ENCODE data around the gene SKAP2. TPM values are rescaled to one million over a fixed set of nuclear protein-coding genes. Genes with fewer than 3 reads are reported as not detected.

SKAP2 gene
- total and polyA plus RNA-seq, 7 experiments from 2014 or later, result 2.7 to 31.4 (median 3.1) TPM

DNA sequence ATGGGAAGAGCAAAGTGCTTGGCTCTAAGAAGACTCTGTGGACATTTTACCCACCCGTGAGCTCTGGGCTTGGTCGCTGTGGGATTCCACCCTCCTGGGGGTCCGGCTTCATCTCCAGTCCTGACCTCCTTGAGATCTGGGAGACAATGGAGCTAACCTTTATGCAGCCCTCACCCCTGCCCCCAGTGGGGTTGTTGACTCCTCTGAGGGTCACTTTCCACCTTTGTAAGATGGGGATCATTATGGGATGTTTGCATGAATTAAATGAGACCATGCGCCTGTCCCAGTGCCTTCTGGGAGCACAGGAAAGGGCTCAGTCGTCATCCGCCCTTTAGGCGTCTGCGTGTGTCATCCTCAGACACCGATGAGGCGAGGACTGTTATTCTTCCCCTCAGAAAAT lies 237.2 kb downstream of the SKAP2 start:
- H3K27me3 Mint-ChIP-seq, result peaks cover 4 to 15% (median 6%) of the 10 kb centered on the region in 5 donors

DNA sequence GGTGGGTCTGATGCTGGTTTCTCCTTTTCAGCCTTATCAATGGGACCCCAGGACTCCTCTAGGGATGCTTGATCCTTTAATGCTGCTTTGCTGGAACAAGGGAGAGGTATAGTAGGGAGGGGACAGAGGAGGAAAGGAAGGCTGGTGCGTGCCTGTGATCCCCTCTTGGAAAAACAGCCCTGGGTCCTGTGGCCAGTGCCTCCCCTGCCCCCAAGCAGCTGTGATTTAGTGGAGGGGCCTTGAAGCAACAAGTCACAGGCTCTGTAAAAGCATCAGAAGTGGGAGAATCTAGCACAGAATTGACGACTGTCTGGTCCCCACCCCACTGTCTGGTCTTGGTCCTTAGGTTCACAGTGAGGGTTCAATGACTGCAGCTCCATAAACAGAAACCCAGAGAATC lies 237.7 kb downstream of the SKAP2 start:
- Mint-ChIP-seq H3K9me3 (peaks cover 0 to 2% (median 0%) of the 10 kb centered on the region in 11 donors), H3K27me3 (peaks cover 4 to 15% (median 6%) of the 10 kb centered on the region in 5 donors), H3K4me3 (no peak overlapping the region), H3K27ac (no peak overlapping the region), H3K36me3 (peaks cover 0 to 8% (median 0%) of the 10 kb centered on the region in 5 donors), H3K4me1 (peaks cover 0 to 5% (median 0%) of the 10 kb centered on the region in 7 donors)
- H3K9me3 ChIP-seq (ENCODE audit: control insufficient read depth in 2 of 3, low read length in 3 of 3), result no peaks in the 10 kb centered on the region
- no peak overlapping the region for H3K27ac ChIP-seq (ENCODE audit: low read depth, low read length)
- no peaks in the 10 kb centered on the region for H3K4me1 ChIP-seq (ENCODE audit: control insufficient read depth in 2 of 2, insufficient read depth in 2 of 2, low read length in 2 of 2)
- no peak for DNase-seq
- H3K36me3 ChIP-seq (ENCODE audit: control insufficient read depth in 2 of 3, insufficient read depth in 3 of 3, low read length in 3 of 3), result no peaks in the 10 kb centered on the region
- H3K27me3 ChIP-seq (ENCODE audit: control insufficient read depth in 2 of 2, insufficient read depth in 2 of 2, low read length in 2 of 2), result no peaks in the 10 kb centered on the region
- ChIA-PET CTCF (no interaction called here), POLR2A (no interaction called here)
- no peak overlapping the region for H3K4me3 ChIP-seq (ENCODE audit: low read length)
- no peak for ATAC-seq
- intact Hi-C loops (cut with micrococcal nuclease), result no loop called here

More for the DNA sequence above, 237.2 kb downstream of the SKAP2 start:
- Mint-ChIP-seq H3K27ac (no peak overlapping the region), H3K36me3 (peaks cover 0 to 13% (median 0%) of the 10 kb centered on the region in 5 donors), H3K4me1 (peaks cover 0 to 5% (median 0%) of the 10 kb centered on the region in 7 donors), H3K4me3 (no peak overlapping the region), H3K9me3 (peaks cover 0 to 2% (median 0%) of the 10 kb centered on the region in 11 donors)
- Histone ChIP-seq H3K27ac (ENCODE audit: low read depth, low read length) (no peak overlapping the region), H3K4me1 (ENCODE audit: control insufficient read depth in 2 of 2, insufficient read depth in 2 of 2, low read length in 2 of 2) (no peaks in the 10 kb centered on the region), H3K36me3 (ENCODE audit: control insufficient read depth in 2 of 3, insufficient read depth in 3 of 3, low read length in 3 of 3) (no peaks in the 10 kb centered on the region), H3K4me3 (ENCODE audit: low read length) (no peak overlapping the region), H3K9me3 (ENCODE audit: control insufficient read depth in 2 of 3, low read length in 3 of 3) (no peaks in the 10 kb centered on the region), H3K27me3 (ENCODE audit: control insufficient read depth in 2 of 2, insufficient read depth in 2 of 2, low read length in 2 of 2) (no peaks in the 10 kb centered on the region)
- no peak for ATAC-seq
- no peak for DNase-seq
- POLR2A ChIA-PET, result no interaction called here
- CTCF ChIA-PET, result no interaction called here
- intact Hi-C loops (cut with micrococcal nuclease), result no loop called here

DNA sequence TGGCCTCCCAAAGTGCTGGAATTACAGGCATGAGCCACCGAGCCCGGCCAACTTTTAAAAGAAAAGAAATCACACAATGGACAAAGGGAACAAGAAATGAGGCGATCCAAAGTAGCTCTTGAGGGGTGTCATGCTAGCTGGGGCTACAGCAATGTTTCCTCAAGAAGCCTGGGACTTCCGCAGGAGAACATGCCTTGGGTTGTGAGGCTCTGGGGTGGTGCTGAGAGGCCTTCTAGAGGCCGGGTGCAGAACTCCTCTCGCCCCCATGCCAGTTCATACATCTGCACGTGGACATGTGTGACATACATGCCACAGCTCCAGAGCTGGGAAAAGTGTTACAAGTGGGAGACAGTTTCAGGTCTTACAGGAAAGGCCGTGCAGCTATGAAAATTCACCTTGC lies 238.2 kb downstream of the SKAP2 start:
- Histone ChIP-seq H3K4me1 (ENCODE audit: control insufficient read depth in 2 of 2, insufficient read depth in 2 of 2, low read length in 2 of 2) (no peaks in the 10 kb centered on the region), H3K9me3 (ENCODE audit: control insufficient read depth in 2 of 3, low read length in 3 of 3) (no peaks in the 10 kb centered on the region), H3K27me3 (ENCODE audit: control insufficient read depth in 2 of 2, insufficient read depth in 2 of 2, low read length in 2 of 2) (no peaks in the 10 kb centered on the region), H3K27ac (ENCODE audit: low read depth, low read length) (no peak overlapping the region), H3K4me3 (ENCODE audit: low read length) (no peak overlapping the region), H3K36me3 (ENCODE audit: control insufficient read depth in 2 of 3, insufficient read depth in 3 of 3, low read length in 3 of 3) (no peaks in the 10 kb centered on the region)
- ATAC-seq (no peak), DNase-seq (no peak)
- Mint-ChIP-seq H3K27ac (no peak overlapping the region), H3K4me1 (no peaks in the 10 kb centered on the region), H3K9me3 (peaks cover 0 to 2% (median 0%) of the 10 kb centered on the region in 11 donors), H3K4me3 (no peak overlapping the region), H3K36me3 (peaks cover 0 to 4% (median 0%) of the 10 kb centered on the region in 5 donors), H3K27me3 (peaks cover 0 to 9% (median 7%) of the 10 kb centered on the region in 5 donors)
- intact Hi-C loops (cut with micrococcal nuclease), result no loop called here
- CTCF ChIA-PET, result no interaction called here
- POLR2A ChIA-PET, result no interaction called here

DNA sequence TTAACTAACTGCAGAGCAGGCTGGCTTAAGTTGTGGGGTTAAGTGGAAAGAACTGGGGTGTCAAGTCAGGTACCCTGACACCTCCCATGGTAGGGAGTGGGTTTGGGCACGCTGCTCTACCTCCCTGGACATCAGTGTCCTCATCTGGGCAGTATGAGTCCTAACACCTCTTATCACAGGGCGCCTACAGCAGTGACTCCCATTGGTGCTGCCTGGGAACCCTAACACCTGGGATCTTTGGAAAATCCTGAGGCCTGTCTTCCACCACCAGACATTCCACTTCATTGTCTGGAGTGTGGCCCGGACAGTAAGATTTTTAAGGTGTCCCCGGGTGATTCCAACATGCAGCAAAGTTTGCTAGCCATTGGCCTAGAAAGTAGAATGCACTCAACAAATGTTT lies 239.1 kb downstream of the SKAP2 start:
- H3K36me3 Mint-ChIP-seq, result peaks cover 0 to 4% (median 0%) of the 10 kb centered on the region in 5 donors
- no peak overlapping the region for H3K4me3 ChIP-seq (ENCODE audit: low read length)
- no peaks in the 10 kb centered on the region for H3K27me3 ChIP-seq (ENCODE audit: control insufficient read depth in 2 of 2, insufficient read depth in 2 of 2, low read length in 2 of 2)
- no peak for DNase-seq
- H3K27ac ChIP-seq (ENCODE audit: low read depth, low read length), result no peak overlapping the region
- intact Hi-C loops (cut with micrococcal nuclease), result no loop called here
- ChIA-PET CTCF (no interaction called here), POLR2A (no interaction called here)
- no peak overlapping the region for H3K4me3 Mint-ChIP-seq
- no peaks in the 10 kb centered on the region for H3K4me1 ChIP-seq (ENCODE audit: control insufficient read depth in 2 of 2, insufficient read depth in 2 of 2, low read length in 2 of 2)
- peaks cover 0 to 2% (median 0%) of the 10 kb centered on the region in 11 donors for H3K9me3 Mint-ChIP-seq
- no peak for ATAC-seq
- peaks cover 0 to 11% (median 9%) of the 10 kb centered on the region in 5 donors for H3K27me3 Mint-ChIP-seq
- no peaks in the 10 kb centered on the region for H3K4me1 Mint-ChIP-seq
- H3K9me3 ChIP-seq (ENCODE audit: control insufficient read depth in 2 of 3, low read length in 3 of 3), result no peaks in the 10 kb centered on the region
- no peak overlapping the region for H3K27ac Mint-ChIP-seq
- no peaks in the 10 kb centered on the region for H3K36me3 ChIP-seq (ENCODE audit: control insufficient read depth in 2 of 3, insufficient read depth in 3 of 3, low read length in 3 of 3)

DNA sequence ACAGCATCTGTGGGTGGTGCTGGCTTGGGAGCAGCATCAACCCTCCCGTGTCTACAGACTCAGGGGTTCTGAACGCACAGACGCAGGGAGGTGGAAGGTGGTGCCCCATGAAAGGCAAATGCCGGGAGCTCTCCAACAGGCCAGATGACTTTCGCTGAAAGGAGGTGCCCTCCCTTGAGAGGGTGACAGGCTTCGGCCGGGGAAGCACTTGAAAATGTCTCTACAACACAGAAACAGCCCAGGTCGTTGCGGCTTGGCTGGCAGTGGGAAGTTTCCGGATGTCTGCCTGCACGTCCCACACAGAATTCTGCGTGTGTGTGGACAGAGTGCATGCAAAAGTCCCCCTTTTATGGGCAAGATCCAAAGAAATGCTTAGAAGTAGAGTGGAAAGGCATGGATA lies 239.6 kb downstream of the SKAP2 start:
- no peak overlapping the region for H3K27ac Mint-ChIP-seq
- POLR2A ChIA-PET, result no interaction called here
- Histone ChIP-seq H3K9me3 (ENCODE audit: control insufficient read depth in 2 of 3, low read length in 3 of 3) (no peaks in the 10 kb centered on the region), H3K4me1 (ENCODE audit: control insufficient read depth in 2 of 2, insufficient read depth in 2 of 2, low read length in 2 of 2) (no peaks in the 10 kb centered on the region), H3K4me3 (ENCODE audit: low read length) (no peak overlapping the region), H3K36me3 (ENCODE audit: control insufficient read depth in 2 of 3, insufficient read depth in 3 of 3, low read length in 3 of 3) (no peaks in the 10 kb centered on the region), H3K27me3 (ENCODE audit: control insufficient read depth in 2 of 2, insufficient read depth in 2 of 2, low read length in 2 of 2) (no peaks in the 10 kb centered on the region), H3K27ac (ENCODE audit: low read depth, low read length) (no peak overlapping the region)
- intact Hi-C loops (cut with micrococcal nuclease), result no loop called here
- ATAC-seq (no peak), DNase-seq (no peak)
- H3K36me3 Mint-ChIP-seq, result peaks cover 0 to 4% (median 0%) of the 10 kb centered on the region in 5 donors
- CTCF ChIA-PET, result no interaction called here
- no peak overlapping the region for H3K4me3 Mint-ChIP-seq
- peaks cover 4 to 9% (median 8%) of the 10 kb centered on the region in 5 donors for H3K27me3 Mint-ChIP-seq
- no peaks in the 10 kb centered on the region for H3K4me1 Mint-ChIP-seq
- peaks cover 0 to 2% (median 0%) of the 10 kb centered on the region in 11 donors for H3K9me3 Mint-ChIP-seq

DNA sequence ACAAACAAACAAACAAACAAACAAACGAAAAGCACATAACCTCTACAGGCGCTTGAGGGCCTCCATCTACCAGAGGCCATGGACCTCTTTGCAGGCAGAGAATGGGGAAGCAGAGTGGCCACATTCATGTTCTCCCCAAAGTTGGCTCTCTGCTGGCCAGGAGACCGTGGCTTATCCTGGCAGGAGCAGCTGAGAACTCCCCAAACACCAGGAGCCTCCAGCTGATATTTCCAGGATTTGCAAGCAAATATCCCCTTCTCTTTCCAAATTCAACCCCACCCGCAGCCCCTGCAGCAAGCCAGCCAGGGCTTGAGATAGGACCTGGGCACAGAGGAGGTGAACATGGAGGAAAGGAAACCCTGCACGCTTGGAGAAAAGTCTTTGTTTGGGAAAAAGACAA lies 240.0 kb downstream of the SKAP2 start:
- no peaks in the 10 kb centered on the region for H3K4me1 ChIP-seq (ENCODE audit: control insufficient read depth in 2 of 2, insufficient read depth in 2 of 2, low read length in 2 of 2)
- H3K36me3 ChIP-seq (ENCODE audit: control insufficient read depth in 2 of 3, insufficient read depth in 3 of 3, low read length in 3 of 3), result no peaks in the 10 kb centered on the region
- no peak for DNase-seq
- intact Hi-C loops (cut with micrococcal nuclease), result no loop called here
- ChIA-PET POLR2A (no interaction called here), CTCF (no interaction called here)
- no peaks in the 10 kb centered on the region for H3K9me3 ChIP-seq (ENCODE audit: control insufficient read depth in 2 of 3, low read length in 3 of 3)
- no peaks in the 10 kb centered on the region for H3K4me1 Mint-ChIP-seq
- no peak overlapping the region for H3K4me3 Mint-ChIP-seq
- H3K36me3 Mint-ChIP-seq, result peaks cover 0 to 1% (median 0%) of the 10 kb centered on the region in 5 donors
- no peak overlapping the region for H3K27ac Mint-ChIP-seq
- H3K4me3 ChIP-seq (ENCODE audit: low read length), result no peak overlapping the region
- no peak for ATAC-seq
- H3K9me3 Mint-ChIP-seq, result peaks cover 0 to 1% (median 0%) of the 10 kb centered on the region in 11 donors
- H3K27me3 Mint-ChIP-seq, result peaks cover 4 to 9% (median 7%) of the 10 kb centered on the region in 5 donors
- H3K27me3 ChIP-seq (ENCODE audit: control insufficient read depth in 2 of 2, insufficient read depth in 2 of 2, low read length in 2 of 2), result no peaks in the 10 kb centered on the region
- H3K27ac ChIP-seq (ENCODE audit: low read depth, low read length), result no peak overlapping the region

DNA sequence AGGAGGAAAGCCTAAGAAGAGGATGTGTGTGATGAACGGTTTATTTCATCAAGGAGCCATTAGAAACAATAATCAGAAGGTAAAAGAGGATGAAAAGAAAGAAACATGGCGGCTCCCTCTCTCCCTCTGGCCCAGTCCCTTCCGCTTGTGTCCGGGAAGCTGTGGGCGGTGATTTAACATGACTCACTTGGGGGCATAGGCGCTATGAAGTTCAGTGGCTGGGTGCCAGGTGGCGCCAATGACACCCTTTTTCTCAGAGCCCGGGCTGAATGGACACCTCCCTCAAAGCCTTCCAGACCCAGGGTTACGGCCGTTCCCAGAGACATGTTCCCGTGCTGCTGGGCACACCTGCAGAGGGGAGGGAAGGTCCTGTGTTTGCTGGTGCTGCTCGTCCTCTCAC lies 244.0 kb downstream of the SKAP2 start:
- no peak overlapping the region for H3K4me3 Mint-ChIP-seq
- no peaks in the 10 kb centered on the region for H3K9me3 Mint-ChIP-seq
- peaks cover 0 to 8% (median 6%) of the 10 kb centered on the region in 5 donors for H3K27me3 Mint-ChIP-seq
- ATAC-seq, result no peak
- no peak for DNase-seq
- intact Hi-C loops (cut with micrococcal nuclease), result no loop called here
- H3K36me3 Mint-ChIP-seq, result no peaks in the 10 kb centered on the region
- Histone ChIP-seq H3K9me3 (ENCODE audit: control insufficient read depth in 2 of 3, low read length in 3 of 3) (no peaks in the 10 kb centered on the region), H3K4me1 (ENCODE audit: control insufficient read depth in 2 of 2, insufficient read depth in 2 of 2, low read length in 2 of 2) (no peaks in the 10 kb centered on the region), H3K27ac (ENCODE audit: low read depth, low read length) (no peak overlapping the region), H3K27me3 (ENCODE audit: control insufficient read depth in 2 of 2, insufficient read depth in 2 of 2, low read length in 2 of 2) (no peaks in the 10 kb centered on the region), H3K36me3 (ENCODE audit: control insufficient read depth in 2 of 3, insufficient read depth in 3 of 3, low read length in 3 of 3) (no peaks in the 10 kb centered on the region), H3K4me3 (ENCODE audit: low read length) (no peak overlapping the region)
- CTCF ChIA-PET, result no interaction called here
- H3K4me1 Mint-ChIP-seq, result no peaks in the 10 kb centered on the region
- POLR2A ChIA-PET, result no interaction called here
- no peak overlapping the region for H3K27ac Mint-ChIP-seq
